Fibroblast of pulmonary artery (primary cell): ENCODE measurements around the gene ADARB2.
"Not testable (repeated sequence)": the region's sequence is repeated elsewhere in the genome, so short reads cannot be mapped to it uniquely, and the experiment has no call there.

Source experiments
- DNase-seq: peaks from one replicate; pipeline ENCODE4 v3.0.0-alpha.2; 2010; ENCODE audit warnings: low read depth
- H3K4me3 ChIP-seq: replicated peaks from 2 replicates; pipeline ENCODE4 v1.5.1; 2011; ENCODE audit warnings: low read depth, mild to moderate bottlenecking, control low read depth, low read length, moderate library complexity
- CTCF ChIP-seq: IDR thresholded peaks from 2 replicates; pipeline ENCODE4 v1.5.1; 2011; ENCODE audit warnings: mild to moderate bottlenecking, control low read depth, low read length, inconsistent platforms; ENCODE audit errors: missing control alignments

The ADARB2 gene

GRCh38 chr10:1328161-1328823, 409.0 kb downstream of the ADARB2 start:
- no peak for TF ChIP-seq CTCF
- no peak overlapping the region for H3K4me3 ChIP-seq
- DNase-seq = no peak

GRCh38 chr10:1327759-1328158, 409.6 kb downstream of the ADARB2 start:
- DNase-seq = no peak
- no peak overlapping the region for H3K4me3 ChIP-seq
- TF ChIP-seq CTCF = no peak

- H3K4me3 ChIP-seq, DNase-seq: not testable (repeated sequence)
Observed at GRCh38 chr10:1326514-1326913, 410.8 kb downstream of the ADARB2 start.

GRCh38 chr10:1324903-1325302, 412.4 kb downstream of the ADARB2 start:
- H3K4me3 ChIP-seq = no peak overlapping the region
- TF ChIP-seq CTCF = no peak
- no peak for DNase-seq

- H3K4me3 ChIP-seq = no peak overlapping the region
- DNase-seq = no peak
- no peak for TF ChIP-seq CTCF
Observed at GRCh38 chr10:1323951-1324350, 413.4 kb downstream of the ADARB2 start.

- no peak overlapping the region for H3K4me3 ChIP-seq
- no peak for TF ChIP-seq CTCF
- no peak for DNase-seq
Observed at GRCh38 chr10:1320739-1321320, 416.5 kb downstream of the ADARB2 start.

- H3K4me3 ChIP-seq = no peak overlapping the region
- no peak for DNase-seq
- TF ChIP-seq CTCF = no peak
Observed at GRCh38 chr10:1316809-1317143, 420.5 kb downstream of the ADARB2 start.
